OCI-LY1 (cell line): ENCODE data around the gene HAS3.
"Not testable (repeated sequence)": the region's sequence is repeated elsewhere in the genome, so short reads cannot be mapped to it uniquely, and the experiment has no call there.

Experiments used
- H2AFZ ChIP-seq: fragments of 200-600 bp; sonication (generic), shearing (Covaris generic); 2 replicates; pipeline ENCODE4 v1.6.0; 2014; ENCODE audit warnings: antibody characterized with exemption, mild to moderate bottlenecking, low read length
- H3F3A ChIP-seq: fragments of 200-600 bp; sonication (generic), shearing (Covaris generic); 2 replicates; pipeline ENCODE4 v1.6.0; 2014; ENCODE audit warnings: mild to moderate bottlenecking, antibody characterized with exemption, low read length, moderate library complexity; ENCODE audit not compliant: insufficient read depth
- H3K27ac ChIP-seq: fragments of 200-600 bp; sonication (generic); 2 replicates; pipeline ENCODE4 v1.5.1; 2014; ENCODE audit warnings: low read length, mixed run types, mild to moderate bottlenecking, low read depth; ENCODE audit not compliant: poor library complexity, severe bottlenecking
- H3K27me3 ChIP-seq: fragments of 200-600 bp; sonication (generic); 2 replicates; pipeline ENCODE4 v1.6.0; 2014; ENCODE audit warnings: antibody characterized with exemption, mild to moderate bottlenecking, low read length, moderate library complexity; ENCODE audit not compliant: insufficient read depth
- H3K36me3 ChIP-seq: fragments of 200-600 bp; sonication (generic); 2 replicates; pipeline ENCODE4 v1.6.1; 2014; ENCODE audit warnings: mild to moderate bottlenecking, antibody characterized with exemption, low read length, moderate library complexity, mixed read lengths; ENCODE audit not compliant: insufficient read depth
- H3K4me1 ChIP-seq: fragments of 200-600 bp; sonication (generic); 2 replicates; pipeline ENCODE4 v1.5.1; 2014; ENCODE audit warnings: mild to moderate bottlenecking, low read length, moderate library complexity; ENCODE audit not compliant: insufficient read depth, severe bottlenecking
- H3K4me2 ChIP-seq: fragments of 200-600 bp; sonication (generic), shearing (Covaris generic); 2 replicates; pipeline ENCODE4 v1.6.1; 2014; ENCODE audit warnings: low read length
- H3K4me3 ChIP-seq: fragments of 200-600 bp; sonication (generic); 2 replicates; pipeline ENCODE4 v1.5.1; 2014; ENCODE audit warnings: low read length, low read depth, mild to moderate bottlenecking, mixed read lengths; ENCODE audit not compliant: poor library complexity, severe bottlenecking
- H3K79me2 ChIP-seq: fragments of 200-600 bp; shearing (Covaris generic); 2 replicates; pipeline ENCODE4 v1.6.1; 2016; ENCODE audit warnings: mixed run types, low read length, mixed read lengths; ENCODE audit not compliant: insufficient read depth
- H3K9ac ChIP-seq: fragments of 200-600 bp; sonication (generic), shearing (Covaris generic); 2 replicates; pipeline ENCODE4 v1.6.1; 2014; ENCODE audit warnings: mild to moderate bottlenecking, low read length, mixed read lengths
- H3K9me2 ChIP-seq: fragments of 200-600 bp; sonication (generic), shearing (Covaris generic); 2 replicates; pipeline ENCODE4 v1.6.1; 2014; ENCODE audit warnings: low read depth, mild to moderate bottlenecking, low read length, mixed read lengths
- H3K9me3 ChIP-seq: fragments of 200-600 bp; shearing (Covaris generic); 2 replicates; pipeline ENCODE4 v1.6.1; 2014; ENCODE audit warnings: low read length, mixed read lengths
- H4K20me1 ChIP-seq: fragments of 200-600 bp; sonication (generic), shearing (Covaris generic); 2 replicates; pipeline ENCODE4 v1.6.0; 2016; ENCODE audit warnings: mild to moderate bottlenecking, low read length; ENCODE audit not compliant: insufficient read depth
- CTCF ChIP-seq: fragments of 200-600 bp; sonication (generic), shearing (Covaris generic); IDR thresholded peaks from 2 replicates; pipeline ENCODE4 v1.5.1; 2017; ENCODE audit warnings: mild to moderate bottlenecking, antibody characterized with exemption, low read length, moderate library complexity, mixed read lengths
- EZH2 ChIP-seq: fragments of 200-600 bp; sonication (generic), shearing (Covaris generic); IDR thresholded peaks from 2 replicates; pipeline ENCODE4 v1.8.0; 2017; ENCODE audit warnings: borderline replicate concordance, mixed run types, mild to moderate bottlenecking, antibody characterized with exemption, low read length, moderate library complexity, mixed read lengths

The HAS3 gene

DNA sequence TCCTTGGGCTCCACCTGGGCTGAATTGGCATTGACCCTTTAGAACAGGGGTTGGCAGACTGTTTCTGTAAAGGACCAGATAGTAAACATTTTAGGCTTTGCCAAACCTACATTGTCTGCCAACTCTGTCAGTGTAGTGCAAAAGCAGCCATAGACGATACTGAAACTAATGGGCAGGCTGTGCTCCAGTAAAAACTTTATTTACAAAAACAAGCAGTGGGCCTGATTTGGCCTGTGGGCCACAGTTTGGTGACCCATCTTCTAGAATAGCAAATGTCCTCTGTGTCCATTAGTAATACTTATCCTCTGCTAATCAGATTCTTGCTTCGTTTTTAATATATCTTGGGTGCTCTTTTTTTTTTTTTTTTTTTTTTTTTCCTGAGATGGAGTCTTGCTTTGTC lies 33.2 kb downstream of the HAS3 start:
- peaks cover 29% of the 10 kb centered on the region for H3K79me2 ChIP-seq

DNA sequence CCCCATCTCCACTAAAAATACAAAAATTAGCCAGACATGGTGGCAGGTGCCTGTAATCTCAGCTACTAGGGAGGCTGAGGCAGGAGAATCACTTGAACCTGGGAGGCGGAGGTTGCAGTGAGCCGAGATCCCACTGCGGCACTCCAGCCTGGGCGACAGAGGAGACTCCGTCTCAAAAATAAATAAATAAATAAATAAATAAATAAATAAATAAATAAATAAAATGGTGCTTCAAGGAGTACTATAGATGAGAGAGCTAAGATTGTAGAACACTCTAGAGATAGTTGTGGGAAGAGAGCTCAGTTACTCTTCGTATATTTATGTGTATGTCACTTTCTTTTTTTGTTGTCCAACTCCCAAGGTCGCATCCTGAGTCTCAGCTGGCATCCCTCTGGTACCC lies 34.0 kb downstream of the HAS3 start:
- H3K9me3 ChIP-seq, H3K9me2 ChIP-seq, H4K20me1 ChIP-seq, H2AFZ ChIP-seq, H3F3A ChIP-seq, H3K9ac ChIP-seq, H3K27ac ChIP-seq, H3K4me1 ChIP-seq, H3K4me2 ChIP-seq, H3K27me3 ChIP-seq, H3K4me3 ChIP-seq: not testable (repeated sequence)
- H3K79me2 ChIP-seq, result peaks cover 21% of the 10 kb centered on the region
- peaks cover 91% of the 10 kb centered on the region for H3K36me3 ChIP-seq

More for the DNA sequence above, 33.2 kb downstream of the HAS3 start:
- peaks cover 91% of the 10 kb centered on the region for H3K36me3 ChIP-seq
- H4K20me1 ChIP-seq, result no peaks in the 10 kb centered on the region
- no peak overlapping the region for H3K27ac ChIP-seq
- no peak overlapping the region for H3K9ac ChIP-seq
- no peak overlapping the region for H2AFZ ChIP-seq
- no peaks in the 10 kb centered on the region for H3K9me2 ChIP-seq
- no peaks in the 10 kb centered on the region for H3K27me3 ChIP-seq
- H3K9me3 ChIP-seq, result no peaks in the 10 kb centered on the region
- no peaks in the 10 kb centered on the region for H3F3A ChIP-seq
- no peak overlapping the region for H3K4me3 ChIP-seq
- H3K4me2 ChIP-seq, result no peak overlapping the region
- peaks cover 12% of the 10 kb centered on the region for H3K4me1 ChIP-seq
- TF ChIP-seq CTCF (no peak), EZH2 (no peak)

DNA sequence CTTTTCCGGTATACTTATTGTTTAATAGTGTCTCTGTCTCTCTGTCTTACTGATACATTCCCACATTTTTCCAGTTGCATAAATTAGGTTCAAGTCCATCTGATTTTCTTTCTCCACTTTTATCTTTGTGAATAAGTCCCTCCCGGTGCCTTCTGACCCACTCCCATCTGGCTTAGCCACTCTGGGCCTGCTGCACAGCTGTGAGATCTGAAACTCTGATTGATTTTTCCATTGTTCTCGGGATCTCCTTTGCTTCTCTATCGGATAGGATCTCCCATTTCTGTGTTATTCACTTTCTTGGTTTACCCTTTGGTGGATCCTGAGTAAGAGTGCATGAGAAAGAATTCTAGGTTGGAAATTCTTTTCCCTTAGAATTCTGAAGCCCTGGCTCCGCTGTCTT lies 35.6 kb downstream of the HAS3 start:
- Histone ChIP-seq H3K9ac (no peak overlapping the region), H3K9me3 (no peaks in the 10 kb centered on the region), H3K4me2 (no peak overlapping the region), H3K4me3 (no peak overlapping the region), H2AFZ (no peak overlapping the region), H3K79me2 (peaks cover 9% of the 10 kb centered on the region; the same call in 1 of the 2 replicates), H3F3A (no peaks in the 10 kb centered on the region), H3K36me3 (peaks cover 93% of the 10 kb centered on the region), H3K9me2 (no peaks in the 10 kb centered on the region), H4K20me1 (no peaks in the 10 kb centered on the region), H3K4me1 (no peaks in the 10 kb centered on the region), H3K27me3 (no peaks in the 10 kb centered on the region), H3K27ac (no peak overlapping the region)
- no peak for TF ChIP-seq CTCF
- TF ChIP-seq EZH2, result no peak

DNA sequence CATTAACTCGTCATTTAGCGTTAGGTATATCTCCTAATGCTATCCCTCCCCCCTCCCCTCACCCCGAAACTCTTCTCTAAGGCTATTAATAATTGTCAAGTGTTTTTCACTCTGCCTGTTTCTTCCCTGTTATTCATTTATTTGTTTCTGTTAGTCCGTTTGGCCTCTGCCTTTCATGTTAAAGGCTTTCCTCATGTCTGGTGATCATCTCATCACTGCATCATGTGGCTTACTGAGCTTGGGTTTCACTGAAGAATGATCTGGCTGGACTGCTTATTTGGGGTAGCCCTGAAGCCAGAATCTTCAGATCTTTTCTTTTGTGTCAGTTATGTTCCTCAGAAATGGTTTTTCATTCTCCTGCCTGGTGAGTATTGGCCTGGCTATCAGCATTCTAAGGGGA lies 36.5 kb downstream of the HAS3 start:
- no peak overlapping the region for H3K27ac ChIP-seq
- H3K9me3 ChIP-seq, result no peaks in the 10 kb centered on the region
- no peak overlapping the region for H3K4me2 ChIP-seq
- no peaks in the 10 kb centered on the region for H4K20me1 ChIP-seq
- no peaks in the 10 kb centered on the region for H3K4me1 ChIP-seq
- no peaks in the 10 kb centered on the region for H3K27me3 ChIP-seq
- H3K36me3 ChIP-seq, result peaks cover 89% of the 10 kb centered on the region
- no peaks in the 10 kb centered on the region for H3K9me2 ChIP-seq
- H3F3A ChIP-seq, result no peaks in the 10 kb centered on the region
- TF ChIP-seq EZH2, result no peak
- no peak for TF ChIP-seq CTCF
- H3K9ac ChIP-seq, result no peak overlapping the region
- H3K79me2 ChIP-seq, result 0 out of 2 replicates have a peak, but pooled peaks cover 3% of the 10 kb centered on the region
- no peak overlapping the region for H3K4me3 ChIP-seq
- no peak overlapping the region for H2AFZ ChIP-seq
